ENCODE results near the gene PAM.

The PAM gene

GRCh38 chr5:102778478-102778877 is 23.4 kb downstream of the PAM start:
- intact Hi-C loops (cut with micrococcal nuclease) = no loop called here
- no peak overlapping the region for H3K4me3 Mint-ChIP-seq
- no peak overlapping the region for H3K27ac Mint-ChIP-seq

GRCh38 chr5:102781359-102781758 is 26.3 kb downstream of the PAM start:
- intact Hi-C loops (cut with micrococcal nuclease) = loop anchor here (2.0 to 5.0 kb wide), 3 partner anchors 261 to 443 kb away; no protein-coding TSS in a partner anchor
- H3K4me1 Mint-ChIP-seq (ENCODE audit: low read depth) = peaks cover 21% of the 10 kb centered on the region

More at GRCh38 chr5:102778478-102778877, 23.4 kb downstream of the PAM start:
- Mint-ChIP-seq H3K36me3 (ENCODE audit: low read depth) (no peaks in the 10 kb centered on the region), H3K4me1 (ENCODE audit: low read depth) (peaks cover 15% of the 10 kb centered on the region), H3K9me3 (no peaks in the 10 kb centered on the region), H3K27me3 (no peaks in the 10 kb centered on the region)

GRCh38 chr5:102781786-102782185 is 26.7 kb downstream of the PAM start:
- Mint-ChIP-seq H3K27me3 (no peaks in the 10 kb centered on the region), H3K36me3 (ENCODE audit: low read depth) (no peaks in the 10 kb centered on the region), H3K9me3 (peaks cover 9% of the 10 kb centered on the region), H3K4me1 (ENCODE audit: low read depth) (peaks cover 21% of the 10 kb centered on the region), H3K4me3 (no peak overlapping the region), H3K27ac (no peak overlapping the region)
- intact Hi-C loops (cut with micrococcal nuclease) = loop anchor here (2.0 to 5.0 kb wide), 3 partner anchors 261 to 443 kb away; no protein-coding TSS in a partner anchor

More at GRCh38 chr5:102781359-102781758, 26.3 kb downstream of the PAM start:
- Mint-ChIP-seq H3K9me3 (peaks cover 9% of the 10 kb centered on the region), H3K4me3 (no peak overlapping the region), H3K36me3 (ENCODE audit: low read depth) (no peaks in the 10 kb centered on the region), H3K27me3 (no peaks in the 10 kb centered on the region), H3K27ac (no peak overlapping the region)

- Mint-ChIP-seq H3K4me1 (ENCODE audit: low read depth) (peaks cover 21% of the 10 kb centered on the region), H3K4me3 (no peak overlapping the region), H3K27ac (peak overlapping the region; percentile 55), H3K27me3 (no peaks in the 10 kb centered on the region), H3K9me3 (peaks cover 9% of the 10 kb centered on the region), H3K36me3 (ENCODE audit: low read depth) (no peaks in the 10 kb centered on the region)
- intact Hi-C loops (cut with micrococcal nuclease) = loop anchor here (5.0 kb wide), 1 partner anchor 260 kb away; no protein-coding TSS in a partner anchor
These were observed 27.2 kb downstream of the PAM start for GRCh38 chr5:102782217-102782872.

- peaks cover 9% of the 10 kb centered on the region for H3K9me3 Mint-ChIP-seq
- intact Hi-C loops (cut with micrococcal nuclease) = no loop called here
- peaks cover 14% of the 10 kb centered on the region for H3K4me1 Mint-ChIP-seq (ENCODE audit: low read depth)
- H3K4me3 Mint-ChIP-seq = no peak overlapping the region
- no peaks in the 10 kb centered on the region for H3K27me3 Mint-ChIP-seq
- H3K36me3 Mint-ChIP-seq (ENCODE audit: low read depth) = no peaks in the 10 kb centered on the region
- H3K27ac Mint-ChIP-seq = no peak overlapping the region
These were observed 32.0 kb downstream of the PAM start for GRCh38 chr5:102787134-102787533.

- intact Hi-C loops (cut with micrococcal nuclease) = no loop called here
- H3K27ac Mint-ChIP-seq = no peak overlapping the region
- peaks cover 7% of the 10 kb centered on the region for H3K9me3 Mint-ChIP-seq
- H3K36me3 Mint-ChIP-seq (ENCODE audit: low read depth) = no peaks in the 10 kb centered on the region
- peaks cover 5% of the 10 kb centered on the region for H3K4me1 Mint-ChIP-seq (ENCODE audit: low read depth)
- H3K4me3 Mint-ChIP-seq = no peak overlapping the region
- no peaks in the 10 kb centered on the region for H3K27me3 Mint-ChIP-seq
These were observed 33.7 kb downstream of the PAM start for GRCh38 chr5:102788788-102789187.

- Mint-ChIP-seq H3K36me3 (ENCODE audit: low read depth) (no peaks in the 10 kb centered on the region), H3K4me1 (ENCODE audit: low read depth) (peaks cover 5% of the 10 kb centered on the region), H3K9me3 (peaks cover under 1% of the 10 kb centered on the region), H3K27ac (no peak overlapping the region), H3K27me3 (no peaks in the 10 kb centered on the region), H3K4me3 (no peak overlapping the region)
- intact Hi-C loops (cut with micrococcal nuclease) = no loop called here
These were observed 34.4 kb downstream of the PAM start for GRCh38 chr5:102789469-102789868.

- Mint-ChIP-seq H3K36me3 (ENCODE audit: low read depth) (no peaks in the 10 kb centered on the region), H3K27me3 (no peaks in the 10 kb centered on the region), H3K27ac (no peak overlapping the region), H3K9me3 (no peaks in the 10 kb centered on the region), H3K4me3 (no peak overlapping the region), H3K4me1 (ENCODE audit: low read depth) (no peaks in the 10 kb centered on the region)
- intact Hi-C loops (cut with micrococcal nuclease) = loop anchor here (5.0 kb wide), 1 partner anchor 108 kb away; no protein-coding TSS in a partner anchor
These were observed 35.6 kb downstream of the PAM start for GRCh38 chr5:102790748-102791147.

GRCh38 chr5:102792705-102793104 is 37.6 kb downstream of the PAM start:
- Mint-ChIP-seq H3K9me3 (no peaks in the 10 kb centered on the region), H3K36me3 (ENCODE audit: low read depth) (no peaks in the 10 kb centered on the region), H3K4me3 (no peak overlapping the region), H3K4me1 (ENCODE audit: low read depth) (no peaks in the 10 kb centered on the region), H3K27me3 (no peaks in the 10 kb centered on the region), H3K27ac (no peak overlapping the region)
- intact Hi-C loops (cut with micrococcal nuclease) = loop anchor here (5.0 kb wide), 1 partner anchor 110 kb away; no protein-coding TSS in a partner anchor

GRCh38 chr5:102794047-102794446 is 38.9 kb downstream of the PAM start:
- H3K36me3 Mint-ChIP-seq (ENCODE audit: low read depth) = no peaks in the 10 kb centered on the region
- H3K9me3 Mint-ChIP-seq = no peaks in the 10 kb centered on the region
- no peaks in the 10 kb centered on the region for H3K27me3 Mint-ChIP-seq
- no peak overlapping the region for H3K4me3 Mint-ChIP-seq
- H3K27ac Mint-ChIP-seq = no peak overlapping the region
- intact Hi-C loops (cut with micrococcal nuclease) = loop anchor here (5.0 kb wide), 1 partner anchor 112 kb away; no protein-coding TSS in a partner anchor
- H3K4me1 Mint-ChIP-seq (ENCODE audit: low read depth) = no peaks in the 10 kb centered on the region

GRCh38 chr5:102794677-102795331 is 39.7 kb downstream of the PAM start:
- H3K4me1 Mint-ChIP-seq (ENCODE audit: low read depth) = no peaks in the 10 kb centered on the region
- H3K9me3 Mint-ChIP-seq = no peaks in the 10 kb centered on the region
- intact Hi-C loops (cut with micrococcal nuclease) = loop anchor here (5.0 kb wide), 1 partner anchor 113 kb away; no protein-coding TSS in a partner anchor
- no peaks in the 10 kb centered on the region for H3K36me3 Mint-ChIP-seq (ENCODE audit: low read depth)
- H3K27me3 Mint-ChIP-seq = no peaks in the 10 kb centered on the region
- no peak overlapping the region for H3K4me3 Mint-ChIP-seq
- H3K27ac Mint-ChIP-seq = no peak overlapping the region

- H3K36me3 Mint-ChIP-seq (ENCODE audit: low read depth) = no peaks in the 10 kb centered on the region
- no peaks in the 10 kb centered on the region for H3K9me3 Mint-ChIP-seq
- H3K4me3 Mint-ChIP-seq = no peak overlapping the region
- H3K27me3 Mint-ChIP-seq = no peaks in the 10 kb centered on the region
- no peak overlapping the region for H3K27ac Mint-ChIP-seq
- H3K4me1 Mint-ChIP-seq (ENCODE audit: low read depth) = no peaks in the 10 kb centered on the region
- intact Hi-C loops (cut with micrococcal nuclease) = no loop called here
These were observed 40.4 kb downstream of the PAM start for GRCh38 chr5:102795526-102795925.

- no peak overlapping the region for H3K4me3 Mint-ChIP-seq
- intact Hi-C loops (cut with micrococcal nuclease) = no loop called here
- no peaks in the 10 kb centered on the region for H3K4me1 Mint-ChIP-seq (ENCODE audit: low read depth)
- no peaks in the 10 kb centered on the region for H3K36me3 Mint-ChIP-seq (ENCODE audit: low read depth)
- no peak overlapping the region for H3K27ac Mint-ChIP-seq
- no peaks in the 10 kb centered on the region for H3K9me3 Mint-ChIP-seq
- H3K27me3 Mint-ChIP-seq = no peaks in the 10 kb centered on the region
These were observed 40.9 kb downstream of the PAM start for GRCh38 chr5:102796009-102796408.

- Mint-ChIP-seq H3K36me3 (ENCODE audit: low read depth) (no peaks in the 10 kb centered on the region), H3K27me3 (no peaks in the 10 kb centered on the region), H3K9me3 (no peaks in the 10 kb centered on the region), H3K27ac (no peak overlapping the region), H3K4me3 (no peak overlapping the region), H3K4me1 (ENCODE audit: low read depth) (no peaks in the 10 kb centered on the region)
- intact Hi-C loops (cut with micrococcal nuclease) = no loop called here
These were observed 41.4 kb downstream of the PAM start for GRCh38 chr5:102796498-102796897.

Measured in dendritic cell treated with granulocyte-macrophage colony-stimulating factor and Interleukin-4, amounts not matched to agents 40 ng/mL and 50 ng/mL, for 4 days (primary cell).